MM.1S (cell line): Measurements from ENCODE around the gene APC2.

Experiments
- EZH2 ChIP-seq: fragments of 300-600 bp; sonication (generic); optimal IDR thresholded peaks from 2 replicates; pipeline ENCODE3; 2017; ENCODE audit warnings: low read depth, mild to moderate bottlenecking, antibody characterized with exemption, low read length, mixed read lengths
- EZH2phosphoT487 ChIP-seq: fragments of 300-600 bp; sonication (generic); IDR thresholded peaks from 2 replicates; pipeline ENCODE4 v1.6.1; 2018; ENCODE audit warnings: antibody characterized with exemption, low read length
- TF ChIP-seq, protein P1 (sequence below): fragments of 300-600 bp; sonication (generic); IDR thresholded peaks from 2 replicates; pipeline ENCODE4 v1.5.1; 2016; ENCODE audit warnings: antibody characterized with exemption, low read length, mixed read lengths

DNA sequence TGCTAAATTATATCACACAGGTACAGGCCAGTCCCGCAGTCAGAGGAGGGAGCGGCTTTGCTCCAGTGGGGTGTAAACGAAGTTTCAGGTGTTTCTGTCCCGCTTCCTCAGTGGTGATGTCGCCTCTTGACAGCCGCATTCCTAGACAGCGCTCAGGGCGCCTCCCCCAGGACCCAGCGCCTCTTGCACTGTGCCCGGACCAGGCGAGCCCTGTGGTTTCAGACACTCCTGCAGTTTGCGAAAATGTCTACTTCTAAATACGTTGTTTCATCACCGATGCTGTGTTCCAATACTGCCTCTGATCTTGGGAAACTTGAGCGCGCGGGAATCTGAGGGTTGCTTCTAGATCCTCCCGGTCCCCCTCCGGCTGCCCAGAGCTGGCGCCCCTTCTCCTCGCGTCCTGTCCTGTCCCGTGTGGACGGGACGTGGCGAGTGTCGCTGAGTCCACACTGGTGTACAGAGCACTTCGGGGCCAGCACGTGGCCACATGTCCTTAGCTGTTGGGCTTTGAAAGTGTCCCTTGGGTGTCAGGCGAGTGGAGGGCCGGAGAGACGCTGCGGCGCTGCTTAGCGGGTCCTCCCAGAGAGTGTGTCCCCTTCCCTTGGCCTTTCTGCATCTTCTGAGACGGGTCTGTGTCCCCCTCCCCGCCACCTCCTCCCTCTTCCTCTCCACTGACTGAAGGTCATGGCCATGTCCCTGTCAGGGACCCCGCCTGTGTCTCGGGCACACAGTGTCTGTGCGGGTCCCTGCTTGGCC, 26.3 kb upstream of the APC2 start:
- TF ChIP-seq, protein P1, sequence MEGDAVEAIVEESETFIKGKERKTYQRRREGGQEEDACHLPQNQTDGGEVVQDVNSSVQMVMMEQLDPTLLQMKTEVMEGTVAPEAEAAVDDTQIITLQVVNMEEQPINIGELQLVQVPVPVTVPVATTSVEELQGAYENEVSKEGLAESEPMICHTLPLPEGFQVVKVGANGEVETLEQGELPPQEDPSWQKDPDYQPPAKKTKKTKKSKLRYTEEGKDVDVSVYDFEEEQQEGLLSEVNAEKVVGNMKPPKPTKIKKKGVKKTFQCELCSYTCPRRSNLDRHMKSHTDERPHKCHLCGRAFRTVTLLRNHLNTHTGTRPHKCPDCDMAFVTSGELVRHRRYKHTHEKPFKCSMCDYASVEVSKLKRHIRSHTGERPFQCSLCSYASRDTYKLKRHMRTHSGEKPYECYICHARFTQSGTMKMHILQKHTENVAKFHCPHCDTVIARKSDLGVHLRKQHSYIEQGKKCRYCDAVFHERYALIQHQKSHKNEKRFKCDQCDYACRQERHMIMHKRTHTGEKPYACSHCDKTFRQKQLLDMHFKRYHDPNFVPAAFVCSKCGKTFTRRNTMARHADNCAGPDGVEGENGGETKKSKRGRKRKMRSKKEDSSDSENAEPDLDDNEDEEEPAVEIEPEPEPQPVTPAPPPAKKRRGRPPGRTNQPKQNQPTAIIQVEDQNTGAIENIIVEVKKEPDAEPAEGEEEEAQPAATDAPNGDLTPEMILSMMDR, result no peak
- no peak for TF ChIP-seq EZH2
- TF ChIP-seq EZH2phosphoT487, result no peak
